T-helper 1 cell treated with Interleukin-12 subunit alpha and Interleukin-12 subunit beta and Interleukin-4 antibody, amounts not matched to agents 30 μg/mL and 1 μg/mL, for 36 hours (primary cell): ENCODE data around the gene PLA2G6.
"Not testable (repeated sequence)": the region's sequence is repeated elsewhere in the genome, so short reads cannot be mapped to it uniquely, and the experiment has no call there.

Source experiments
- H3K27ac Mint-ChIP-seq: one replicate; pipeline ENCODE4 v1.8.0; 2021; ENCODE audit warnings: mild to moderate bottlenecking, mixed read lengths
- H3K27me3 Mint-ChIP-seq: one replicate; pipeline ENCODE4 v1.8.0; 2021; ENCODE audit warnings: low read depth, mixed read lengths
- H3K36me3 Mint-ChIP-seq: one replicate; pipeline ENCODE4 v1.8.0; 2021; ENCODE audit warnings: low read depth, mixed read lengths
- H3K4me1 Mint-ChIP-seq: one replicate; pipeline ENCODE4 v1.8.0; 2021; ENCODE audit warnings: low read depth, mixed read lengths
- H3K4me3 Mint-ChIP-seq: one replicate; pipeline ENCODE4 v1.8.0; 2021; ENCODE audit warnings: mild to moderate bottlenecking, moderate library complexity, mixed read lengths
- H3K9me3 Mint-ChIP-seq: one replicate; pipeline ENCODE4 v1.8.0; 2021; ENCODE audit warnings: mixed read lengths

The PLA2G6 gene

DNA sequence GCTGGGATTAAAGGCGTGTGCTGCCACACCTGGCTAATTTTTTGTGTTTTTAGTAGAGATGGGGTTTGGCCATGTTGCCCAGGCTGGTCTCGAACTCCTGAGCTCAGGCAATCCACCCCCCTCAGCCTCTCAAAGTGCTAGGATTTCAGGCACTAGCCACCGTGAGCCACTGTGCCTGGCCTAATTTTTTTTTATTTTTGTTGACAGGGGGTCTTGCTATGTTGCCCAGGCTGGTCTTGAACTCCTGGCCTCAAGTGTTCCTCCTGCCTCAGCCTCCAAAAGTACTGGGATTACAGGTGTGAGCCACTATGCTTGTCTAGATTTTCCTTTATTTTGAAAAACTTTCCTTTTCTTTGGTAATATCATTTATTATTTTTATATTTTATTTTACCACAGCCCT, 35.5 kb downstream of the PLA2G6 start:
- peaks cover 12% of the 10 kb centered on the region for H3K4me1 Mint-ChIP-seq
- not testable (repeated sequence) for H3K27me3 Mint-ChIP-seq, H3K9me3 Mint-ChIP-seq, H3K27ac Mint-ChIP-seq, H3K4me3 Mint-ChIP-seq, H3K36me3 Mint-ChIP-seq

DNA sequence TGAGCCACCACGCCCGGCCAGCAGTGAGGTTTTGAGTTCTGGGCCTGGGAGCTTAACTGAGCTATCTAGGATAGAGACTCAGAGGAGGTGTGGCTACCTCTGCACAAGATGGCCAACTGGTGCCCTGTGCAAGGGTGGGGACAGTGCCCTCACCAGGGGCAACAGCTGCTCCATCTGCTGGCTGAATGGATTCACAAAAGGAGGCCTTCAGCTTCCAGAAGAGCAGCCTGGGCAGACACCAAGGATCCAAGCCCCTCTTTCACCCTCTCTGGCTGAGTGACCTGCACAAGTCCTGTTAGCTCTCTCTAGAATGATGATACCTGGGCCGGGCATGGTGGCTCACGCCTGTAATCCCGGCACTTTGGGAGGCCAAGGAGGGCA, 37.6 kb downstream of the PLA2G6 start:
- no peak overlapping the region for H3K4me3 Mint-ChIP-seq
- no peaks in the 10 kb centered on the region for H3K27me3 Mint-ChIP-seq
- no peak overlapping the region for H3K27ac Mint-ChIP-seq
- peaks cover 12% of the 10 kb centered on the region for H3K4me1 Mint-ChIP-seq
- no peaks in the 10 kb centered on the region for H3K9me3 Mint-ChIP-seq
- H3K36me3 Mint-ChIP-seq: peaks cover 7% of the 10 kb centered on the region

DNA sequence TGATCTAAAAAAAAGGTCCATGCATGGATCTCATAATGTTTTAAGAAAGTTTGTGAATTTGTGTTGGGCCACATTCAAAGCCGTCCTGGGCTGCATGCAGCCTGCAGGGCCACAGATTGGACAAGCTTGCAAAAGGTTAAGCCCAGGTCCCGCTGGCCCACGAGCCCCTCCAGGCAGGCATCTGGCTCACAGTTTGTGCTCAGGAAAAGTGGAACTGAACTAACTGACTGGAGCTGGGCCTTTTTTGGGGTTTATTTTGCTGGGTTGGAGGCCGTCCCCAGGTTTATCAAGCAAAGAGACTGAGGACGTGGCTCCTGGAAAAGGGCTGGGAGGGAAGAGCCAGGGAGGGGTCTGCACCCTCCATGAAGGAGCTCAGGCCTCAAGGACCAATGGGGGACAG, 39.0 kb downstream of the PLA2G6 start:
- Mint-ChIP-seq H3K4me1 (peaks cover 7% of the 10 kb centered on the region), H3K4me3 (no peak overlapping the region), H3K36me3 (peaks cover 7% of the 10 kb centered on the region), H3K27me3 (no peaks in the 10 kb centered on the region), H3K27ac (no peak overlapping the region), H3K9me3 (no peaks in the 10 kb centered on the region)

DNA sequence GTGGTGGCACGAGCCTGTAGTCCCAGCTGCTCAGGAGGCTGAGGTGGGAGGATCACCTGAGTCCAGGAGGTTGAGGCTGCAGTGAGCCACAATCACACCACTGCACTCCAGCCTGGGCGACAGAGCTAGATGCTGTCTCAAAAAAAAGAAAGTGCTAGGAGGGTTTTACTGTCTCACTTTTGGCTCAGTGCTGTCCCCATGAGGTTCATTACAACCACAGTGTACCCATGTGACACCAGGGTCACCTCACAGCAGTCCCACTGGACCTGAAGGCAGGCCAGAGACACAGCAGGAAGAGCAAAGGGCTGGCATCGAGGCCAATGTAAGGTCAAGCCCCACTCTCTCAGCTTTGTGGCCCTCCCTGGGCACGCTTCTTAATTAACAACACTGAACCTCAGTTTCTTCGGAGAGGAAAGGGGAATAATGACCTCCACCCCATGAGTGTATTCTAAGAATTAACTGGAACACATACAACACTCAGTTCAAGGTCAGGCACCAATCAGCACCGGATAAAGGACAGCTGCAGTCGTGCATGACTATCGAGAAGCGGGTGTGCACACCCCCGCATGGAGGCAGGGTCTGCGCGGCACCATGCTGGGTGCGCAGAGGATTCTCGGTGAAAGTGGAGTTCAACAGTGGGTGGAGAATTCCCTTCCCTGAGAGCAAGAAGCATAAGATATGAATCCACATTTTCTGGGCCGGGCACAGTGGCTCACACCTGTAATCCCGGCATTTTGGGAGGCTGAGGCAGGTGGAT, 40.2 kb downstream of the PLA2G6 start:
- no peaks in the 10 kb centered on the region for H3K27me3 Mint-ChIP-seq
- no peaks in the 10 kb centered on the region for H3K9me3 Mint-ChIP-seq
- no peak overlapping the region for H3K27ac Mint-ChIP-seq
- peaks cover 5% of the 10 kb centered on the region for H3K4me1 Mint-ChIP-seq
- peaks cover 7% of the 10 kb centered on the region for H3K36me3 Mint-ChIP-seq
- no peak overlapping the region for H3K4me3 Mint-ChIP-seq

DNA sequence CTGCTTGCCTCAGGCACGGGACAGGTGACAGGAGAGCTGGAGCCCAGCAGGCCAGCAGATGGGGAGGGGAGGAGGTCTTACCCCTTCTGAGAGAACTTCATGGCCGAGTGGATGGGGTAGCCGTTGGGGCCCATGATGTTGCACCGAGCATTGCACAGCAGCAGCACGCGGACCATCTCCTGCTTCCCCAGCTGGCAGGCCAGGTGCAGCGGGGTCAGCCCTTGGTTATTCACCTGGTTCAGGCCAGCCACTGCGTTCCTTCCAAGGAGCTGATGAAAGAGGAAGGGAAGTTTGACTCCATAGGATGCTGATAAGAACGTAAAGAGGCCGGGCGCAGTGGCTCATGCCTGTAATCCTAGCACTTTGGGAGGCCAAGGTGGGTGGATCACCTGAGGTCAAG, 41.7 kb downstream of the PLA2G6 start:
- Mint-ChIP-seq H3K27me3 (no peaks in the 10 kb centered on the region), H3K27ac (no peak overlapping the region), H3K9me3 (no peaks in the 10 kb centered on the region), H3K4me1 (peaks cover 5% of the 10 kb centered on the region), H3K4me3 (no peak overlapping the region), H3K36me3 (peaks cover 13% of the 10 kb centered on the region)

DNA sequence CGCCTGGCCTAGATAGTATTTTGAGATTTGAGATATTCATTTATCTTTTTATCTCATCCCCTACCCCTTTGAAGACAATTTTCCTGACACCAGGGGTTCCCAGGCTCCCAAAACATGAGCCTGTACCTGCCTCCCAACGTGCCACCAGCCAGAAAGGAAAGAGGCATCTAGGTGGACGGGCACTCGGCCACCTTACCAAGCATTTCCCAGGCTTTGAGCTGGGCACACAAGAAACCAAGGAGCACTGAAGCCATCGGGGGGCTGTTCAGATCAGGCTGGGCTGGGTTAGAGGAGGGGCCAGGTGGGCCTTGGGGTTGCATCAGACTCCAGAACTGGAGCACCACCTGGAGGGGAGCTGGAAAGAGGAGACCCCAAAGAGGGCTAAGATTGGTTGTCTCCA, 42.7 kb downstream of the PLA2G6 start:
- H3K4me3 Mint-ChIP-seq: no peak overlapping the region
- peaks cover 5% of the 10 kb centered on the region for H3K4me1 Mint-ChIP-seq
- H3K9me3 Mint-ChIP-seq: no peaks in the 10 kb centered on the region
- peaks cover 15% of the 10 kb centered on the region for H3K36me3 Mint-ChIP-seq
- no peak overlapping the region for H3K27ac Mint-ChIP-seq
- no peaks in the 10 kb centered on the region for H3K27me3 Mint-ChIP-seq

DNA sequence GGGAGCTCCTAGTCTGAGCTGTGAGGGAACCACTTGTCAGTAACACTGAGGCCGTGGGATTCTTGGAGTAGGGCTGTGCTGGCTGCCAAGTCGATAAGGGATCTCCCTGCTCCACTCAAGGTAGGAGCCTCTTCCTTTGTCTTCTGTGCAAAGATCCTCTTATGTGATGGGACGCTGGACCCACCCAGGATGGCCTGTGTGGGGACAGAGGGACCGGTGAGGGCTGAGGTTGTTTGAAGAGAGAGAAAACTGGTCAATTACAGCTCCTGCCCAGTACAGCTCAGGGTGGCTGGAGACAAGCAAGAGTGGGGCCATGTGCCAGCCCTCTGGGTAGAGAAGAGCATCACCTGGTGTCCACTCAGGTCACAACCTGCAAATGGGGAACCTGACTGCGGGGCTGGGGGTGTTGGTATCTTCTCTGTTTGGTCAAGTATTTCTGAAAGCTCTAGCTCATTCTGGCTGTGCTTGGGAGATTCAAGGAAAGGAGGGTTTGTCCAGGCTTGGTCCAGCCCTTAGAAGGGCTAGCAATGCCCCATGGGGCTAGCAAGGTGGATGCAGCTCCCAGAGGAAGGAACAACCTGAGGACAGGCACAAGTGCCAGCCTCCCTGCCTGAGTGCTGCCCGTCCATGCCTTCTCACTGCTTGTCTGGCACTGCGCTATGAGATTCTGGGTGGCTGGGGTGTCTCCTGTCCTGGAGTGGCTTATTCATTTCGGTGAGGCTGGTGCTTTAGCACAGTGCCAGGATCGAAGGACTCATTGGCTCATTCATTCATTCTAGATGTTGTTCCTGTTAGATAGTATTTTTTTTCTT, 43.5 kb downstream of the PLA2G6 start:
- Mint-ChIP-seq H3K27ac (no peak overlapping the region), H3K9me3 (no peaks in the 10 kb centered on the region), H3K4me1 (peaks cover under 1% of the 10 kb centered on the region), H3K4me3 (no peak overlapping the region), H3K36me3 (peaks cover 12% of the 10 kb centered on the region), H3K27me3 (no peaks in the 10 kb centered on the region)

DNA sequence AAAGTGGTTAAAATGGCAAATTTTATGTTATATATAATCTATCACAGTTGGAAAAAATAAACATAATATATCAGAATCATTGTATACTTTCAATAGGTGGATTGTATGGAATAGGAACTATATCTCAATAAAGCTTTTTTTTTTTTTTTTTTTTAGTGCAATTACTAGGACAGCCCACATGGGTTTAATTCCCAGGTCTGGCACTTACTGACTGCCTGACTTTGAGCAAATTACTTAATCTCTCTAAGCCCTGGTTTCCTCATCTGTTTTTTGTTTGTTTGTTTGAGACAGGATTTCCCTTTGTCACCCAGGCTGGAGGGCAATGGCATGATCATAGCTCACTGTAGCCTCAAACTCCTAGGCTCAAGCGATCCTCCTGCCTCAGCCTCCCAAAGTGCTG, 45.0 kb downstream of the PLA2G6 start:
- H3K27ac Mint-ChIP-seq: no peak overlapping the region
- no peak overlapping the region for H3K4me3 Mint-ChIP-seq
- H3K27me3 Mint-ChIP-seq: no peaks in the 10 kb centered on the region
- H3K36me3 Mint-ChIP-seq: peaks cover 11% of the 10 kb centered on the region
- no peaks in the 10 kb centered on the region for H3K9me3 Mint-ChIP-seq
- no peaks in the 10 kb centered on the region for H3K4me1 Mint-ChIP-seq

DNA sequence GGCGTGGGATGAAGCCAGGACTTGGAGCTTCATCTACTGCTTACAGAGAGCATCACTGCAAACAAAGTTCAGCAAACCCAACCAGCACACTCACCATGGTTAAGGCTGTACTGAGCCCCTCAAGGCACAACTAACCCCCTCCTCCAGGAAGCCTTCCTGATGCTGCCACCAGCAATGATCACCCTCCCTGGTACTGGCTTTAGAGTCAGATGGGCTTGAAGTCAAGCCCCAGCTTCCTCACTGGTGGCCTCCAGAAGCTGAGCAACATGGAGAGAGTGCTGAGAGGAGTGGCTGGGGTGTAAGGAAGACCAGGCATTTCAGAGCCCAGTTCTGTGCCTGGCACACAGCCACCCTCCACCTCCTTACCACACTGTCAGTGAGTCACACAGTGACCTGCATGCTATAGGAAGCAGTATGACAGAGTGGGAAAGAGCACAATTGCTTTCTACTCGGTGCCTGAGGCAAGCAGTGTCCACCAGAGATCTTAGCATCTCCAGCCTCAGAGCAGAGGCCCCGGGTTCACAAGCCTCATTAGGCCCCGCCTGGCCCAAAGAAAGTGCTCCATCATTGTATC, 46.4 kb downstream of the PLA2G6 start:
- H3K27me3 Mint-ChIP-seq: no peaks in the 10 kb centered on the region
- H3K27ac Mint-ChIP-seq: no peak overlapping the region
- H3K36me3 Mint-ChIP-seq: peaks cover 11% of the 10 kb centered on the region
- H3K9me3 Mint-ChIP-seq: no peaks in the 10 kb centered on the region
- H3K4me3 Mint-ChIP-seq: no peak overlapping the region
- H3K4me1 Mint-ChIP-seq: no peaks in the 10 kb centered on the region

DNA sequence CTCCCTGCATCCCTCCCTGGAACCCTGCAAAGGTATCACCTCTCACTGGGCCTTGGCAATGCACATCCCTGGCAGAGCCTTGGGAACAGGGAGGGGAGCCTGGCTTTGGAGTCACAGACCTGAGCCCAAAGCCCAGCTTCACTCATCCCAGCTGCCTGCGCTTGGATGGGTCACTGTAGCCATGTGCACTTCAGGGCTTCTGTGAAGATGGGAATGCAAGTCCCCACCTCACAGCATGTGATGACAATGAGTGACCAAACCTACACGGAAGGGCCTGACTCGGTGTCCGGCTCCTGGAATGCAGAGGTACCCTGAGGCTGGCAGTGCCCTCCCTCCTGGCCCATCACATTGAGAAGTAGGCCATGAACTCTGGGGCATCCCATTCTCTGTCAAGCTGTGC, 48.3 kb downstream of the PLA2G6 start:
- Mint-ChIP-seq H3K4me1 (no peaks in the 10 kb centered on the region), H3K27ac (no peak overlapping the region), H3K4me3 (no peak overlapping the region), H3K9me3 (no peaks in the 10 kb centered on the region), H3K27me3 (no peaks in the 10 kb centered on the region), H3K36me3 (peaks cover 11% of the 10 kb centered on the region)

DNA sequence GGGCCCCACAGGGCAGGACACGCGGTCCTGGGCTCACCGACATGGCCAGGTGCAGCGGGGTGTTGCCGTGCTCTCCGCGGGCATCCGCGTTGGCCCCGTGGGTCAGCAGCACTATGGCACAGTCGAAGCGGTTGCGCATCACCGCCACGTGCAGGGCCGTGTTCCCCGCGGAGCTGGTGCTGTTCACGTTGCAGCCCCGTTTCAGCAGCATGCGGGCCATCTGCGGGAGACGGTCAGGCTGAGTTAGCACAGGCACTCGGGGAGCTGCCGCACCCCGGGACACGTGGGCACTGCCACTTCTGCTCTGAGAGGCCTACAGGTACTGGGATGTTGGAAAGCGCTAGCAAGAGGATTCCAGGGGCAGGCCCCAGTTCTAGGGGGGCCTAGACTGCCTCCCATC, 48.8 kb downstream of the PLA2G6 start:
- H3K27me3 Mint-ChIP-seq: no peaks in the 10 kb centered on the region
- H3K27ac Mint-ChIP-seq: no peak overlapping the region
- no peaks in the 10 kb centered on the region for H3K9me3 Mint-ChIP-seq
- H3K36me3 Mint-ChIP-seq: peaks cover 11% of the 10 kb centered on the region
- H3K4me1 Mint-ChIP-seq: no peaks in the 10 kb centered on the region
- no peak overlapping the region for H3K4me3 Mint-ChIP-seq

DNA sequence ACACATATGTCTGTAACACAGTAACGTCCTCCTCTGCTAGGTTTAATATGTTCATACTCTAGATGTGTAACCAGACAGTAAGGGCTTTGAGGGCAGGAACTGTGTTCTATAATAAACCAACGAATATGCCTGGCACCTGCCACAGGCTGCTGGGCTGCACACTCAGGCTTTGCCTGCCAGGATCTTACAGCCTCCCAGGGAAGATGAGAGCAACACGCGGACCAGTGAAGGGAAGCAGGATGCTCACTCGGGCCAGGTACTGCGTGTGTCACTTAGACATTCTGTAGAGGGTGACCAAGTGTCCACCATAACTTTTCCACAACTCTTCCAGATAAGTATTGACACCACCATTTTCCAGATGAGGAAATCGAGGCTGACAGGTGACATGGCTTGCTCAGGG, 49.5 kb downstream of the PLA2G6 start:
- Mint-ChIP-seq H3K9me3 (no peaks in the 10 kb centered on the region), H3K36me3 (peaks cover 11% of the 10 kb centered on the region), H3K27ac (no peak overlapping the region), H3K4me1 (no peaks in the 10 kb centered on the region), H3K4me3 (no peak overlapping the region), H3K27me3 (no peaks in the 10 kb centered on the region)

DNA sequence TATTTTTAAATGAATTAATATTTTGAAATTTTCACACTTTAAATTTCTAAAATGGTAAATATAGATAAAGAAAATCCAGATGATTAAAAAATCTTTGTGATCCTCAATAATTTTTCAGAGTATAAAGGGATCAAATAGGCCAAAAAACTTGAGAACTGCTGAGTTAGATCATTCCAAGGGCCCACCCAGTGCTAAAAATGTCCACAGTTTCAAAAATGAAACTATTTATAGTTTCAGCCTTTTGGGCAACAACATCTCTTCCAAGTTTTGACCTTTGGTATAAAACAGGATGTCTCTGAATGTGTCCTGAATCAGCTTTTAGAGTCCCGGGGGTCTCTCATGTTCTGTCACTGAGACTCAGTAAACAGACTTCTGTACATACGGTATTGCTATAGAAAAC, 50.2 kb downstream of the PLA2G6 start:
- Mint-ChIP-seq H3K4me3 (no peak overlapping the region), H3K4me1 (no peaks in the 10 kb centered on the region), H3K27ac (no peak overlapping the region), H3K27me3 (no peaks in the 10 kb centered on the region), H3K9me3 (no peaks in the 10 kb centered on the region), H3K36me3 (peaks cover 11% of the 10 kb centered on the region)

DNA sequence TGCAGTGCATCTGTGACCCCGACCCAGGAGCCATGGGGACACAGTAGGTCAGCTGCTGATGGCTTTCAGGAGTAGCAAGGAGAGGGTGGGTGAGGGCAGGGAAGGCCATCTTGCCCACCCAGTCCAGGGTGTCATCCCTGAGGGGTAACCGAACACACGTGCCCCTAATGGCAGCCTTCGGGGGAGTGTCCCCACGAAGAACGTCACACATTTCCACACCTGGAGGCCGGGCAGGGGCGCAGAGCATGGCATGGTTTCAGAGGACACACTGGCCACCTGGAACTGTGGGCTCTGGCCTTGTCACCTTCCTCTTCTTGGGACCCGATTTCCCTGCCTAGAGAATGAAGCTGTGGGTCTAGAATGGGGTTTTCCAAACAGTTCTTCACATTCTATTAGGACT, 51.8 kb downstream of the PLA2G6 start:
- no peaks in the 10 kb centered on the region for H3K9me3 Mint-ChIP-seq
- no peaks in the 10 kb centered on the region for H3K4me1 Mint-ChIP-seq
- no peak overlapping the region for H3K27ac Mint-ChIP-seq
- H3K36me3 Mint-ChIP-seq: peaks cover 6% of the 10 kb centered on the region
- H3K27me3 Mint-ChIP-seq: no peaks in the 10 kb centered on the region
- no peak overlapping the region for H3K4me3 Mint-ChIP-seq

DNA sequence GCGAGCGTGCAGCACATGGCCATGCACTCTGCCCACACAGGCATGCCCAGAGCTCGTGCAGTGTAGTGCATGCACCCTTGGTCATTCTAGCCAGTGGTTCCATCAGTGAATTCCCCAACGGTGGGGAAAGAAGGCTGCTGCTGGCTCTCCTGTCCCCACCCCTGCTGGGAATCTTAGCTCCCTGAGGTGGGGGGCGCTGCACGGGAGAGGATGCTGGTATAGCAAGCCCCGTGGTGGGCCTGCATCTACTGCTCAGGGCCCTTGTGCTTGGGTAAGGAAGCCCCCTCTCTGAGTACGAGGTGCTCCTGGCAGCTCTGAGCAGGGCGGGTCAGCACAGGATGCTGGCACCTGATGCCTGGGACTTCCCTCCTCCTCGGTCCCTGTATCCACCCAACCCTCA, 52.6 kb downstream of the PLA2G6 start:
- Mint-ChIP-seq H3K4me3 (no peak overlapping the region), H3K36me3 (peaks cover 3% of the 10 kb centered on the region), H3K9me3 (no peaks in the 10 kb centered on the region), H3K27me3 (no peaks in the 10 kb centered on the region), H3K4me1 (peaks cover 6% of the 10 kb centered on the region), H3K27ac (no peak overlapping the region)
